ENCODE measurements around the gene RIC1. TPM values are rescaled to one million over a fixed set of nuclear protein-coding genes. Genes with fewer than 3 reads are reported as not detected.

The RIC1 gene
- total and polyA plus RNA-seq, 8 donors, result 21.5 to 32.9 (median 30.7) TPM

GRCh38 chr9:5825223-5825622 lies 196.3 kb downstream of the RIC1 start:
- Histone ChIP-seq H3K27me3 (no peaks in the 10 kb centered on the region), H3K9me3 (no peaks in the 10 kb centered on the region), H3K36me3 (peaks cover 0 to 36% of the 10 kb centered on the region in 2 donors), H3K4me3 (no peak overlapping the region), H3K27ac (no peak overlapping the region), H3K4me1 (no peaks in the 10 kb centered on the region)
- TF ChIP-seq CTCF (IDR thresholded peaks at IDR 0.05), result no peak
- no peak for DNase-seq
- intact Hi-C loops (cut with DNase I), result no loop called here
- no peak for ATAC-seq

Other genes with a start within 250 kb of the RIC1 start
- gene PLGRKT, start 191.2 kb upstream of the RIC1 start, total RNA-seq, result 10 to 100 TPM; 23.2 to 26.6 TPM
- gene PLGRKT, start 191.2 kb upstream of the RIC1 start, polyA plus RNA-seq (ENCODE audit: insufficient read length in 6 of 6), result 10 to 100 TPM; 18.9 to 28.2 (median 21.2) TPM
- 10 to 100 TPM in 1 of 2 donors, 1 to 10 TPM in 1; 9.4 to 21.1 TPM for gene CD274, start 178.6 kb upstream of the RIC1 start, total RNA-seq
- 1 to 10 TPM in 4 of 6 donors, under 1 TPM in 2; 0.24 to 1.3 (median 1.0) TPM for gene CD274, start 178.6 kb upstream of the RIC1 start, polyA plus RNA-seq (ENCODE audit: insufficient read length in 6 of 6)
- 1 to 10 TPM; 1.7 to 4.2 TPM for gene PDCD1LG2, start 118.6 kb upstream of the RIC1 start, total RNA-seq
- gene PDCD1LG2, start 118.6 kb upstream of the RIC1 start, polyA plus RNA-seq (ENCODE audit: insufficient read length in 6 of 6), result under 1 TPM; 0.10 to 0.45 (median 0.18) TPM
- gene ERMP1, start 204.0 kb downstream of the RIC1 start, total RNA-seq, result 10 to 100 TPM; 21.5 to 28.7 TPM
- gene ERMP1, start 204.0 kb downstream of the RIC1 start, polyA plus RNA-seq (ENCODE audit: insufficient read length in 6 of 6), result 10 to 100 TPM; 18.5 to 28.9 (median 25.0) TPM

All from left lung (tissue), 10 donors.